HAP-1 (cell line): Measurements from ENCODE around the gene CIDEA.

Experiments
- DNase-seq, 2 experiments: peaks; one replicate each; pipeline ENCODE4 v3.0.0-alpha.2; 2016 to 2020; ENCODE audit warnings: low spot score in 2 of 2
- H3K27me3 ChIP-seq: fragments of 250-450 bp; sonication (Bioruptor Pico); 2 replicates; pipeline ENCODE4 v1.5.1; 2020; ENCODE audit warnings: low read depth, mild to moderate bottlenecking, moderate library complexity
- H3K36me3 ChIP-seq: fragments of 250-450 bp; sonication (Bioruptor Pico); replicated peaks from 2 replicates; pipeline ENCODE4 v1.5.1; 2020; ENCODE audit warnings: mild to moderate bottlenecking
- H3K4me1 ChIP-seq: fragments of 250-450 bp; sonication (Bioruptor Pico); 2 replicates; pipeline ENCODE4 v1.5.1; 2020; ENCODE audit warnings: mild to moderate bottlenecking
- H3K4me3 ChIP-seq: fragments of 250-450 bp; sonication (Bioruptor Pico); 2 replicates; pipeline ENCODE4 v1.5.1; 2020; ENCODE audit warnings: mild to moderate bottlenecking, moderate library complexity
- H3K9me3 ChIP-seq: fragments of 250-450 bp; sonication (Bioruptor Pico); 2 replicates; pipeline ENCODE4 v1.5.1; 2020; ENCODE audit warnings: mild to moderate bottlenecking, moderate library complexity
- in situ Hi-C: fragments of 300-500 bp; cut with MboI; formaldehyde crosslinking; loops from 3 replicates; pipeline ENCODE4 v1.14.3; 2020; ENCODE audit warnings: low sequenced_read_pairs, inconsistent platforms, mixed read lengths

Gene CIDEA

GRCh38 chr18:12287684-12288402 lies 33.7 kb downstream of the CIDEA start:
- no peak for DNase-seq
- in situ Hi-C loops = no loop called here
- Histone ChIP-seq H3K4me1 (no peaks in the 10 kb centered on the region), H3K9me3 (no peaks in the 10 kb centered on the region), H3K27me3 (peaks cover 6% of the 10 kb centered on the region; the same call in 1 of the 2 replicates), H3K4me3 (no peak overlapping the region), H3K36me3 (no peaks in the 10 kb centered on the region)

DNA sequence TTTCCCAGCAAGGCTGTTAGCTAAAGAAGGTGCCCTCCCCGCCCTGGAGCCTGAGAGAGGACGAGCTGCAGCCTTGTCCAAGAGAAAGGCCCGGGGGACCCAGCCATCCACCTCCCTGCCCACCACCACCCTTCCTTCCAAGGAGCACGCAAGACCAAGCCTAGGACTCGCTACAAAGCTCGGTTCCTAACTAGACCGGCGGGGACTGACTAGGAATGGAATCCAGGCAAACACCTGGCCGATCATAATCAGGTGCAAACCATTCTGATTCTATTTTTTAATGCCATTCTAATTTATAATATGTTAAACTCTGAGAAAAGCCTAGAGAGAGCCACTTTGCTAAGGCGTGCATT lies 34.2 kb downstream of the CIDEA start:
- Histone ChIP-seq H3K27me3 (peaks cover 6% of the 10 kb centered on the region; the same call in 1 of the 2 replicates), H3K4me1 (no peaks in the 10 kb centered on the region), H3K36me3 (no peaks in the 10 kb centered on the region), H3K4me3 (no peak overlapping the region), H3K9me3 (no peaks in the 10 kb centered on the region)
- in situ Hi-C loops = no loop called here
- no peak for DNase-seq

DNA sequence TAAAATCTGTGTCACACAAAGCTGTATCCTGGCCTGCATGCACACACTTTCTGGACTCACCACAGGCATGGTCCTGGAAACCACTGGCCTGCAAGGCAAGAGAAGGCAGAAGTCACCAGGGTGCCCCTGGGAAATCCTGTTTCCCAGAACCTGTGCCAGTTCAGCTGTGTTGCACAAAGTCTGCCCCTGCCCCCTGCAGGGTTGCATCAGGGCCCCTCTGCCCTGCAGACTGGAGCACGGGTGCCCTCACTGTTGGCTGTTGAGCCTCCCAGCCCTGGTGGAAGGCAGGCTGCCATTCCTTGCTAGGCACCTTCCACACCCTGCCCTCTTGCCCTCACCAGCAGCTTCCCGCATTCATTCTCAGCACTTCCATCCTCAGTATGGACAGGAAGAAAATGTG lies 35.9 kb downstream of the CIDEA start:
- no peak for DNase-seq
- Histone ChIP-seq H3K4me3 (no peak overlapping the region), H3K4me1 (no peaks in the 10 kb centered on the region), H3K27me3 (peaks cover 9% of the 10 kb centered on the region; the same call in 1 of the 2 replicates), H3K36me3 (no peaks in the 10 kb centered on the region), H3K9me3 (no peaks in the 10 kb centered on the region)
- in situ Hi-C loops = no loop called here

GRCh38 chr18:12291161-12291560 lies 37.0 kb downstream of the CIDEA start:
- Histone ChIP-seq H3K4me1 (no peaks in the 10 kb centered on the region), H3K36me3 (no peaks in the 10 kb centered on the region), H3K9me3 (no peaks in the 10 kb centered on the region), H3K4me3 (no peak overlapping the region), H3K27me3 (peaks cover 7% of the 10 kb centered on the region; the same call in 1 of the 2 replicates)
- in situ Hi-C loops = no loop called here
- DNase-seq = no peak

DNA sequence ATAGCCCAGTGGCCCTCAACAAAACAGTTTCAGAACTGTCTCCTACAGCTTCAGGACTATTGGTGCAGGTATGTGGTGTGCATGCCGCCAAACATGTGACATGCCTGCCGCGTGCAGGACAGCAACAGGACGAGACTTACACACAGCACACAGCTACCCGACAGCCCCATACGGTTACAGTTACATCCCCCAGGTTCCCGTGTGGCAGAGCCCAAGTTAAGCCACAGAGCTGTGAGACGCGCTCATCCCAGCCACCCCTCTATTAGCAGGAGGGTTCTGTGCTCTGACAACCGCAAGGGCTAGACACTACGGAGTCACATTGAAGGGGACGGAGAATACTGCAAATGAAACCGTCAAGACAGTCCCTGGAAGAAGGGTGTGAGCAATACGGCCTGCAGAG lies 37.5 kb downstream of the CIDEA start:
- H3K4me3 ChIP-seq = no peak overlapping the region
- 0 out of 2 replicates have a peak, but pooled peaks cover 6% of the 10 kb centered on the region for H3K27me3 ChIP-seq
- in situ Hi-C loops = no loop called here
- no peaks in the 10 kb centered on the region for H3K9me3 ChIP-seq
- no peaks in the 10 kb centered on the region for H3K4me1 ChIP-seq
- DNase-seq = no peak
- no peaks in the 10 kb centered on the region for H3K36me3 ChIP-seq

GRCh38 chr18:12293831-12294230 lies 39.7 kb downstream of the CIDEA start:
- Histone ChIP-seq H3K36me3 (no peaks in the 10 kb centered on the region), H3K4me3 (no peak overlapping the region), H3K9me3 (no peaks in the 10 kb centered on the region), H3K27me3 (peaks cover 6% of the 10 kb centered on the region; the same call in 1 of the 2 replicates), H3K4me1 (no peaks in the 10 kb centered on the region)
- in situ Hi-C loops = no loop called here
- no peak for DNase-seq

DNA sequence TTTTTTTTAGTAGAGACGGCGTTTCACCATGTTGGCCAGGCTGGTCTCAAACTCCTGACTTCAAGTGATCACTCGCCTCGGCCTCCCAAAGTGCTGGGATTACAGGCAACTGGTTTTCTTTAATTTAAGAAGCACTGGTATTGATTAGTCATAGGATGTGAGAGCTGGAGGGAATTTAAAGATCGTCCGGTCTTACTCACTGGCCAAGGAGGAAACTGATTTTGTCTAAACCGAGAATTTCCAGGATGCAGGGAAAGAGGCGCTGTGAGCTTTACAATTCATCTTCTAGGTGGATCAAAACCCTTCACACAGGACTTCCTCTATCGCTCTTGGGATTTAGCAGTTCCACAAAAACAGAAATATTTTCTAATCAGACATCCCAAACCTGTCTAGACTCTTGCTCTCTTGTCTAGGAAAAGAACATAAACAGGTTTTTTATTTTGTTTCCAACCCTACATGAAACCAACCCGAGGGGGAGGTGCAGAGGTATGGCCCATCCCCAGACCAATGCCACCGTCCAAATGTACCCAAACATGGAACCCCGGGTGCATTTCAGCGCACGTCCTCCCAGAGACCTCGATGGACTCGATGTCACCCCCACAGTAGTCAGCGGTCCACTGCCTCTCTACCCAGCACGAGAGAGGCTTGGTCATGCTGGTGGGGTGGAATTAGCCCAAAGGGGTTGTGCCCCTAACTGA lies 41.4 kb downstream of the CIDEA start:
- in situ Hi-C loops = no loop called here
- Histone ChIP-seq H3K27me3 (peaks cover 6% of the 10 kb centered on the region; the same call in 1 of the 2 replicates), H3K36me3 (no peaks in the 10 kb centered on the region)

GRCh38 chr18:12296087-12296403 lies 41.9 kb downstream of the CIDEA start:
- no peak for DNase-seq
- in situ Hi-C loops = no loop called here
- Histone ChIP-seq H3K27me3 (peaks cover 6% of the 10 kb centered on the region; the same call in 1 of the 2 replicates), H3K36me3 (no peaks in the 10 kb centered on the region), H3K4me1 (no peaks in the 10 kb centered on the region), H3K4me3 (no peak overlapping the region), H3K9me3 (no peaks in the 10 kb centered on the region)

More for the DNA sequence above, 41.4 kb downstream of the CIDEA start:
- H3K4me3 ChIP-seq = no peak overlapping the region
- H3K9me3 ChIP-seq = no peaks in the 10 kb centered on the region
- H3K4me1 ChIP-seq = no peaks in the 10 kb centered on the region
- DNase-seq = no peak

DNA sequence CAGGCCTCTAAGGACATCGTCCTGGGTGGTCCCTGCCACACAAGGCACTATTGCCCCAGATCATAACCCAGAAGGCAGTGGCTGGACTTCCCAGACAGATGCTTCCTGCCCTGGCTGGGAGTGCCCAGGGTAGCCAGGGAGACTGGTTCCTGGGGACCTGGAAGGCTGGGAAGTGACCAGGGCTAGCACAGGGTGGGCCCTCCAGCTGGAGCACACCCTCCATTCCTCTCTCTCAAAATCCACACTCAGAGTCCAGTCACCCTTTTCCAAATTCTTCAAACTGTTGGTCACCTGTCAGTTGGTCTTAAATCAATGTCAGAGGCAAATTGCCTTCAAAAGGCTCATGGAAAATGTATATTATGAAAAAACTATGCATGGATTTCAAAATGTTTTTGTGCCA lies 42.3 kb downstream of the CIDEA start:
- Histone ChIP-seq H3K36me3 (no peaks in the 10 kb centered on the region), H3K4me3 (no peak overlapping the region), H3K9me3 (no peaks in the 10 kb centered on the region), H3K4me1 (no peaks in the 10 kb centered on the region), H3K27me3 (peaks cover 6% of the 10 kb centered on the region; the same call in 1 of the 2 replicates)
- DNase-seq = no peak
- in situ Hi-C loops = no loop called here

- no peak for DNase-seq
- Histone ChIP-seq H3K27me3 (no peaks in the 10 kb centered on the region; the same call in 1 of the 2 replicates), H3K9me3 (no peaks in the 10 kb centered on the region), H3K4me1 (no peaks in the 10 kb centered on the region), H3K4me3 (no peak overlapping the region), H3K36me3 (no peaks in the 10 kb centered on the region)
- in situ Hi-C loops = no loop called here
These were observed 45.7 kb downstream of the CIDEA start for GRCh38 chr18:12299862-12300261.

DNA sequence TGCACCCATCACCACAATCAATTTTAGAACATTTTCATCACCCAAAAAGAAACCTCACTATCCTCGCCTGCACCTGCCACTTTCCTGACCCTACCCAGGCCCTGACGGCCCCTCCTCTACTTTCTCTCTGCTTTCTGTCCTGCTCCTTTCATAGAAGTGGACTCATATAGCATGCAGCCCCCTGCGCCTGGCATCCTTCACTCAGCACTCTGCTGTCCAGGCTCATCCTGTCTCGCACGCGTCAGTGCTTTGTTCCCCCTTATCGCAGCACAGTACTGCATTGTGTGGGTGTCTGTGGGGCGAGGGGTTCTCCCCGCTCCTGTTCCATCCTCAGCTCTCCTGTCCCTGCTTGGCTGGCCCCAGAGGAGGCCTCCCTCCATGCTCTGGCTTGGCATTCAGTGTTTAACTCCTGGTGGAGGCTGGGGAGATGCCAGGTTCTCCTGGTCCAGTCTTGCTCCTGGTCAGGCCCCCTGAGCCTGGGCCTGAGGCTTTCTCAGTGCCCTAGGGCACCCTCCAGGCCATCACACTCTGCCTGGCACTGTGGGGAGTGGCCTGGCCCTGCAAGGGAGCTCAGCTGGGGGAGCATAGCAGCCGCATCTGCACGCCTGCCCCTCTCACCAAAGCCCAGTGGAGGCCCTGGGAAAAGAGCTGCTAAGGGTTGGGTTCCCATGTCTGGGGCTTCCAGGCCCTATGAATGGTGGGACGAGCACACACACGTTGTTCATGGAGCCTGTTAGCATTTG lies 47.3 kb downstream of the CIDEA start:
- no peak for DNase-seq
- in situ Hi-C loops = no loop called here
- Histone ChIP-seq H3K9me3 (no peaks in the 10 kb centered on the region), H3K4me1 (no peaks in the 10 kb centered on the region), H3K36me3 (no peaks in the 10 kb centered on the region), H3K27me3 (no peaks in the 10 kb centered on the region; the same call in 1 of the 2 replicates), H3K4me3 (no peak overlapping the region)

DNA sequence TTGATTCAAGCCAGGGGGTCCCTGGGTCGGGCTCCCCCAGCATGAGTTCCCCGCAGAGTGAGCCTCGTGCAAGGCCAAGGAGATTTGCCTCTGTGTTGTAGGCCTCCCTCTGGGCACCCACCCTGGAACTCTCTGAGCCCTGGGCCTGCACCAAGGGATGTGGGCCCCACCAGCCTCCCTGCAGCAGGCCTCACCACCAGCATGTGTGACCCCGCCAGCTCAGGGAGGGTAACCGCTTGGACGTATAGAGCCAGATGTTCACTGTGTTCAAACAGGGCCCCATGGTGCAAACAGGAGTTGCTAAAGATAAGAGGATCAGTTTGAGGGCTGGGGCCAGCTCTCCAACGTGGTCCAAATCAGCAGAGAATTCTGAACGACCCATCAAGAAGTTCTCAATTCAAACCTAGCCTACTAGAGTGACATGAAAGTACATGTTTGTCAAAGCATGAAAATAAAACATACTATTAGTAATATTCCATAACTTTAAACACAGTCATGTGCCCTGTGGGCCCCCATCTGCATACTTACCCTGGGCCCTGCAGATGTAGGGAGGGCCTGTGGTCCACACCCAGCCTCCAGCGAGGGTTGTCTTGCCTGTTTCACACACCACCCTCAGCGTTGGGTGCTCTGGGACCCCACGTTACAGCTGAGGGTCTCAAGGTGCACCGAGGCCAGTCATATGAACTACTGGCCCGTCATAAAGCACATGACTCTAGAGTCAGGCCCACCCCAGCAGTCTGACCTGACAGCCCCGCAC lies 48.4 kb downstream of the CIDEA start:
- Histone ChIP-seq H3K4me1 (no peaks in the 10 kb centered on the region), H3K36me3 (no peaks in the 10 kb centered on the region), H3K9me3 (no peaks in the 10 kb centered on the region), H3K27me3 (no peaks in the 10 kb centered on the region; the same call in 1 of the 2 replicates), H3K4me3 (no peak overlapping the region)
- DNase-seq = no peak
- in situ Hi-C loops = no loop called here

DNA sequence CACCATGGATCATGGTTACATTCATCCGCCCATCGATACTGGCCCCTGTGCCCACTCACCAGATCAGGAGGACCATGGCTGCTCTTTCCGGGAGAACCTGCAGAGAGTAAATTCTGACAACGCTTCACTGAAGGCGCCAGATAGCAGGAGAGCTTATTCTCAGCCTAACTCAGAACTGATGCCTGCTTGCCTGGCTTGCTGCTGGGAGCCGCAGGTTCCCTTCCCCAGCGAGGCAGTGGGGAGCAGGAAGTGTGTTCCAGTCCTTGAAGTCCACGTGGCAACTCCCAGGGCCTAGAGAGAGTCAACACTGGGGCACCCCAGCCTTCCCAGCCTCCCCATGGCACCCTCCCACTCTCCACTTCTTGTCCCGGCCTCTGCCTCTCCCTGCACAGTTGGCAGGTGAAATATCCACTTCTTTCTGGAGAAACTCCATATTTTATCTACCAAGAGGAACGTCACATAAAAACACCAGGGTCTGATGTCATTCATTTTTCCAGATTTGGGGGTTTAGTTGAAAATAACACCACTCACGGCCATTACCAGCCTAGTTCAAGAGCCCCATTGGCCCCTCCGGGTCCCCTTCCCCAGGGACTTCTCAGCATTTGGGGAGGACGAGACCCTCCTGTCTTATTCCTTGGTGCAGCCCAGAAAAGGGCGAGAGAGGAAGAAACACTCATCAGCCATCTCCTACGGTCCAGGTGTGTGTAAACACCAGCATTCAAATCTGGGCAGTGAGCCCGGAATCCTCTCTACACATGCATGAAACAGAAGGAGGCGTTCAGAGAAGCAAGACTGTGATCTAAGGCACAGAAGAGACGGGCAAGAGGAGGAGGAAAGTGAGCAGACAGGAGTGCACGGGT lies 50.4 kb downstream of the CIDEA start:
- H3K36me3 ChIP-seq = peaks cover 3% of the 10 kb centered on the region; the same call in 1 of the 2 replicates
- no peak overlapping the region for H3K4me3 ChIP-seq
- H3K27me3 ChIP-seq = no peaks in the 10 kb centered on the region
- H3K9me3 ChIP-seq = no peaks in the 10 kb centered on the region
- H3K4me1 ChIP-seq = peaks cover 2% of the 10 kb centered on the region
- in situ Hi-C loops = no loop called here
- DNase-seq = no peak
